Gastrocnemius medialis (tissue), 4 donors: ENCODE measurements around the gene HTRA3.

ENCODE experiments used
- POLR2A ChIP-seq, 2 donors: fragments of 450-650 bp; IDR thresholded peaks; one replicate each; pipeline ENCODE4 v1.6.1; 2017; ENCODE audit warnings: antibody characterized with exemption in 2 of 2, mild to moderate bottlenecking in 2 of 2, moderate library complexity in 2 of 2
- TF ChIP-seq, protein P1 (sequence below), 5 experiments: fragments of 450-650 bp in 3 of 5; fragments of 200-600 bp in 2 of 5; sonication (generic) in 2 of 5; IDR thresholded peaks in 4 of 5; conservative IDR thresholded peaks in 1 of 5; 1 replicate in 4 of 5; 2 replicates in 1 of 5; pipeline ENCODE4 v1.5.1; 2016 to 2019; ENCODE audit warnings: antibody characterized with exemption in 5 of 5, mild to moderate bottlenecking in 3 of 5, moderate library complexity in 3 of 5

DNA sequence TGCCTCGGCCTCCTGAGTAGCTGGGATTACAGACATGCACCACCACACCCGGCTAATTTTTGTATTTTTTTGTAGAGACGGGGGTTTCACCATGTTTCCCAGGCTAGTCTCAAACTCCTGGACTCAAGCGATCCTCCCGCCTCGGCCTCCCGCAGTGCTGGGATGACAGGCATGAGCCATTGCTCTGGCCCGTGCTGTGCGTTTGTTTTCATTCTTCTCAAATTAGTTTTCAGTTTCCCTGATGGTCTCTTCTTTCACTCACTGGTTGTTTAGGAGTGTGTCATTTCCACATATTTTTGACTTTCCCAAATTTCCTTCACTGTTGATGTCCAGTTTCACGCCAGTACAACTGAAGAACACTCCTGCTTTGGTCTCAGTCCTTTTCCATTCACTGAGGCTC lies 38.7 kb upstream of the HTRA3 start:
- TF ChIP-seq, protein P1, sequence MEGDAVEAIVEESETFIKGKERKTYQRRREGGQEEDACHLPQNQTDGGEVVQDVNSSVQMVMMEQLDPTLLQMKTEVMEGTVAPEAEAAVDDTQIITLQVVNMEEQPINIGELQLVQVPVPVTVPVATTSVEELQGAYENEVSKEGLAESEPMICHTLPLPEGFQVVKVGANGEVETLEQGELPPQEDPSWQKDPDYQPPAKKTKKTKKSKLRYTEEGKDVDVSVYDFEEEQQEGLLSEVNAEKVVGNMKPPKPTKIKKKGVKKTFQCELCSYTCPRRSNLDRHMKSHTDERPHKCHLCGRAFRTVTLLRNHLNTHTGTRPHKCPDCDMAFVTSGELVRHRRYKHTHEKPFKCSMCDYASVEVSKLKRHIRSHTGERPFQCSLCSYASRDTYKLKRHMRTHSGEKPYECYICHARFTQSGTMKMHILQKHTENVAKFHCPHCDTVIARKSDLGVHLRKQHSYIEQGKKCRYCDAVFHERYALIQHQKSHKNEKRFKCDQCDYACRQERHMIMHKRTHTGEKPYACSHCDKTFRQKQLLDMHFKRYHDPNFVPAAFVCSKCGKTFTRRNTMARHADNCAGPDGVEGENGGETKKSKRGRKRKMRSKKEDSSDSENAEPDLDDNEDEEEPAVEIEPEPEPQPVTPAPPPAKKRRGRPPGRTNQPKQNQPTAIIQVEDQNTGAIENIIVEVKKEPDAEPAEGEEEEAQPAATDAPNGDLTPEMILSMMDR (IDR thresholded peaks at IDR 0.05 in 4 of 5, conservative IDR thresholded peaks at IDR 0.05 in 1 of 5): no peak
- TF ChIP-seq POLR2A (IDR thresholded peaks at IDR 0.05): no peak
